RWPE1 (cell line): ENCODE measurements around the gene SNRPF.
"Not testable (repeated sequence)": the region's sequence is repeated elsewhere in the genome, so short reads cannot be mapped to it uniquely, and the experiment has no call there.

Experiments
- CTCF ChIA-PET: fragments of 350-600 bp; sonication (Branson Sonifier 250); formaldehyde crosslinking; extraction: SDS; loops from one replicate; lab custom pipeline; 2021; lab: Yijun Ruan, JAX
- POLR2A ChIA-PET: fragments of 400-600 bp; formaldehyde crosslinking; extraction: SDS; loops from one replicate; lab custom pipeline; 2020; ENCODE audit warnings: antibody characterized with exemption; ENCODE audit not compliant: low non-redundant PET; lab: Yijun Ruan, JAX
- DNase-seq: peaks from one replicate; pipeline ENCODE4 v3.0.0; 2012; ENCODE audit warnings: low spot score
- H3K27ac ChIP-seq: fragments of 450-650 bp; 2 replicates; pipeline ENCODE4 v1.5.1; 2017
- CTCF ChIP-seq: fragments of 450-650 bp; conservative IDR thresholded peaks from 2 replicates; pipeline ENCODE4 v1.5.1; 2017; ENCODE audit warnings: low read depth, mild to moderate bottlenecking

Gene SNRPF

DNA sequence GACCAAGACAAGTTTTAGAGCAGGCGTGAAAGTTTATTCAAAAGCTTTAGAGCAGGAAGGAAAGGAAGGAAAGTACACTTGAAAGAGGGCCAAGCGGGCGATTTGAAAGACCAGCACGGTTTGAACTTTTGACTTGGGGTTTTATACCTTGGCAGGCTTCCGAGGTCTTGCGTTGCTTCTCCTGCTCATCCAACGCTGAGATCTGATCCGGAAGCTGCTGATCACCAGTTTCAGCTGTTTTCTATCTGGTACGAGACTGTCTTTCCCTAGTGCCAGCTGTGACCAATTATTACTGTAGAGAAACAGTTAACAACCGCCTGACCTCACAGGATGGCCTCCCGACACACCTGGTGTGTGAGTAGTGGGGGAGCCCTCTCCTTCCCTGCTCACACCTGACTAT is 20.6 kb upstream of the SNRPF start:
- ChIA-PET CTCF (interaction anchor here (0.7 kb wide), 1 partner anchor 286 kb away, joined by 4 read pairs; no protein-coding TSS in a partner anchor), POLR2A (no interaction called here)
- no peak for DNase-seq
- TF ChIP-seq CTCF = no peak
- H3K27ac ChIP-seq = no peak overlapping the region

DNA sequence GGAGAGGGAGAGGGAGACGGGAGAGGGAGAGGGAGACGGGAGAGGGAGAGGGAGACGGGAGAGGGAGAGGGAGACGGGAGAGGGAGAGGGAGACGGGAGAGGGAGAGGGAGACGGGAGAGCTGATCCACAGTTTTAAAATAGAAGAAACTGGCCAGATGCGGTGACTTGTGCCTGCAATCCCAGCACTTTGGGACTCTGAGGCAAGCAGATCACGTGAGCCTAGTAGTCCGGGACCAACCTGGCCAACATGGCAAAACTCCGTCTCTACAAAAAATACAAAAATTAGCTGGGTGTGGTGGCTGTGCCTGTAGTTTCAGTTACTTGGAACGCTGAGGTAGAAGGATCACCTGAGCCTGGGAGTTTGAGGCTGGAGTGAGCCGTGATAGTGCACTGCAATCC is 16.3 kb upstream of the SNRPF start:
- DNase-seq, CTCF ChIA-PET, POLR2A ChIA-PET: not testable (repeated sequence)
- H3K27ac ChIP-seq = peak overlapping the region; percentile 55

DNA sequence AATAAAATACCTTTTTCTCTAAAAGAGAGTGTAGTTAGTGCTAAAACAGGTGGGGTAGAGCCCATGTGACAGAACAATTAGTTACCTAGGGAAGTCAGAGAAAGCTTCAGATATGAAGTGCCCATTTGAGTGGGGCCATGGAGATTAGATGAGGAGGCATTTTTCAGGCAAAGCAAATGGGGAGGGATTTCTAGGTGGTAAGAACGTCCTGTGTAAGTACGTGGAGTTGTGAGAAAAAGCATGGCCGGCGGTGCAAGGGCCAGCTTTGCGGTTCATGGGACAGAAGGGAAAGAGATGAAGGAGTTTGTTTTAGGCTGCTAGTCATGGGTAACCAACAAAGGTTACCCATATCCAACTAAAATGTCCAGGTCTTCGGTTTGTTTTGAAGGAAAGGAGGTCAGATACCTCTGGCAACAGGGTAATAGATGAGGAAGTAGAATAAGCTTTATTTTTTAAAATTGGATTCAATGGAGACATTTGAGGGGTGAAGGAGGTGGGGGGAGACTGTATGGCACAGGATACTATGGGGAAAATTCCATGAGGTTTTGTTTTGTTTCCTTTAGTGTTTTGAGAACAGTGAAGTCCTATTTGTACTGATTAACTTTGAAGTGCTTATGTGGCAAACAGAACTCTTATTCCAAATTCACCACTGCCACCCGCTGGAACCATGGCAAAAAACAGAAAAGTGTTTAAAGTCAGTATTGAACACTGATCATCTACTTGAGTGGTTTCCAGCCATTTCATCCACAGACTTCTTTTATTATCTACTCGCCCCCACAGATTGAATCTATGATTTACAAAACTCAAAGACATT is 10.0 kb upstream of the SNRPF start:
- POLR2A ChIA-PET = no interaction called here
- H3K27ac ChIP-seq = no peak overlapping the region
- TF ChIP-seq CTCF = peak; percentile 33; the same call in 1 of the 2 replicates
- CTCF ChIA-PET = interaction anchor here (0.6 to 1.4 kb wide), 9 partner anchors 27 to 731 kb away, joined by 3 to 7 read pairs (median 4); no protein-coding TSS in a partner anchor
- DNase-seq = peak; percentile 42

GRCh38 chr12:95851606-95852005 is 7.1 kb upstream of the SNRPF start:
- no peak for DNase-seq
- H3K27ac ChIP-seq = no peak overlapping the region
- ChIA-PET CTCF (no interaction called here), POLR2A (no interaction called here)
- no peak for TF ChIP-seq CTCF

- H3K27ac ChIP-seq = no peak overlapping the region
- DNase-seq = no peak
- ChIA-PET CTCF (interaction anchor here (0.7 kb wide), 1 partner anchor 553 kb away, joined by 3 read pairs; no protein-coding TSS in a partner anchor), POLR2A (no interaction called here)
- no peak for TF ChIP-seq CTCF
Measured at GRCh38 chr12:95852133-95852532, 6.6 kb upstream of the SNRPF start.

GRCh38 chr12:95857156-95857555 is 1.6 kb upstream of the SNRPF start:
- TF ChIP-seq CTCF = no peak
- POLR2A ChIA-PET = no interaction called here
- CTCF ChIA-PET = interaction anchor here (0.6 to 0.7 kb wide), 2 partner anchors 11 to 286 kb away, joined by 4 to 6 read pairs; no protein-coding TSS in a partner anchor
- no peak for DNase-seq
- no peak overlapping the region for H3K27ac ChIP-seq

DNA sequence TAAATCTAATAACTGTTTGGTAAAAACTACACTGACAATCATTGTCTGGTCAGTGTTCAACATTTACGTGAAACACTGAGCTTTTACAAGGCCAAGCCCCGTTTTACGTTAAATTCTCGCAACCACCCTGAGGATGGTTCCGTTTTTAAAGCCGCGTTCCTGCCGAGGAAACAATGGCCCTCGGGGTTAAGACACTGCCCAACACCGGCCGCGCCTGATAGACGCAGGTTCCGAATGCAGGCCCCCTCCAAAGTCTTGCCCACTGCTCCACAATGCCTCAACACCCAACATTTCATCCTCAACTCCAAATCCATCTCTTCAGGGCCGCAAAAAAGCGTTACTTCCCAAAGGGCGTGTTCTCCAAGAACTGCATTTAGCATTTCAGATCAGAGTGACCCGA is 953 bp upstream of the SNRPF start:
- ChIA-PET CTCF (interaction anchor here (0.7 kb wide), 1 partner anchor 11 kb away, joined by 4 read pairs; no protein-coding TSS in a partner anchor), POLR2A (no interaction called here)
- TF ChIP-seq CTCF = no peak
- no peak for DNase-seq
- H3K27ac ChIP-seq = no peak overlapping the region
